Heart left ventricle (tissue), 16 donors: Measurements from ENCODE around the gene TUBA4A. TPM values are rescaled to one million over a fixed set of nuclear protein-coding genes. Genes with fewer than 3 reads are reported as not detected.

Experiments
- ATAC-seq, 4 donors: fragments of 200-7000 bp; cut with Tn5 transposase; one replicate each; pipeline ENCODE4 v1.9.1; 2020 to 2022; ENCODE audit warnings: moderate library complexity in 4 of 4, mild to moderate bottlenecking in 3 of 4, moderate number of reproducible peaks in 1 of 4
- DNase-seq, 5 donors: peaks; one replicate each; pipeline ENCODE4 v3.0.0-alpha.2; 2020
- H3K27ac ChIP-seq, 12 donors: fragments of 200-600 bp; sonication (generic) in 4 of 12; one replicate each; pipeline versions ENCODE4 v1.5.0 to v1.8.0; 2016 to 2022; ENCODE audit warnings: mild to moderate bottlenecking in 2 of 12
- H3K27me3 ChIP-seq, 9 donors: fragments of 200-600 bp; sonication (generic) in 2 of 9; one replicate each; pipeline versions ENCODE4 v1.5.1 to v1.8.0; 2016 to 2022; ENCODE audit warnings: mild to moderate bottlenecking in 3 of 9
- H3K36me3 ChIP-seq, 9 donors: fragments of 200-600 bp; sonication (generic) in 2 of 9; one replicate each; pipeline versions ENCODE4 v1.5.0 to v1.8.0; 2018 to 2022; ENCODE audit warnings: mild to moderate bottlenecking in 2 of 9
- H3K4me1 ChIP-seq, 12 donors: fragments of 200-600 bp; sonication (generic) in 4 of 12; one replicate each; pipeline versions ENCODE4 v1.5.0 to v1.8.0; 2016 to 2022; ENCODE audit warnings: mild to moderate bottlenecking in 3 of 12
- H3K4me3 ChIP-seq, 12 donors: fragments of 200-600 bp; sonication (generic) in 4 of 12; one replicate each; pipeline versions ENCODE4 v1.5.0 to v1.8.0; 2017 to 2022; ENCODE audit warnings: mild to moderate bottlenecking in 9 of 12, moderate library complexity in 4 of 12
- H3K9me3 ChIP-seq, 12 donors: fragments of 200-600 bp; sonication (generic) in 4 of 12; one replicate each; pipeline versions ENCODE4 v1.5.0 to v1.8.0; 2016 to 2022; ENCODE audit warnings: mild to moderate bottlenecking in 1 of 12
- POLR2A ChIP-seq, 2 donors: fragments of 450-650 bp; IDR thresholded peaks; one replicate each; pipeline ENCODE4 v1.6.1; 2017; ENCODE audit warnings: antibody characterized with exemption in 2 of 2, mild to moderate bottlenecking in 2 of 2, moderate library complexity in 2 of 2
- WGBS, 4 donors: extraction: QIAGEN DNeasy Blood & Tissue Kit in 2 of 4; methylation state at CpG; one replicate each; pipeline versions ENCODE4 v1.1.5 to v1.1.7; 2013 to 2018; 5-methylcytosine and 5-hydroxymethylcytosine counted together
- intact Hi-C, 10 donors: fragments of 100-400 bp; cut with DNase I; formaldehyde crosslinking; loops; one replicate each; pipeline versions ENCODE4 v1.11.1 to v1.14.2; 2022
- polyA plus RNA-seq, 2 donors: library from polyadenylated mRNA; stranded (reverse); fragments of 200-250 nt; gene quantifications; one replicate each; pipeline ENCODE4 v1.2.3, GENCODE V29; 2013
- total RNA-seq, 9 donors: library from RNA; depleted of rRNA in 2 of 9; stranded (reverse); fragments of >200 nt in 2 of 9; fragmentation: NEBNext Ultra II Directional in 3 of 9; extraction: Animal tissue kit (Norgen Biotek cat#: 25700) in 3 of 9; gene quantifications; one replicate each; pipeline versions ENCODE4 v1.1.0 to v1.2.4, GENCODE V29; 2016 to 2023
- TF ChIP-seq, protein P1 (sequence below), 12 donors: fragments of 200-600 bp; sonication (generic) in 4 of 12; IDR thresholded peaks; one replicate each; pipeline versions ENCODE4 v1.5.0 to v1.8.0; 2018 to 2022; ENCODE audit warnings: antibody characterized with exemption in 12 of 12, mild to moderate bottlenecking in 5 of 12
- donor health status: ischemic (EF 13 %, LVEDD 7.1; RV severe dilation, severe dysfunction).
- donor health status: healthy with polysubstance abuse.
- donor health status: DM: no; HTN: yes; CAD: no.
- donor health status: DM: no; HTN: no; CAD: no.
- donor health status: ischemic (EF 25% LVEDD 6.9; RV normal size, moderate dysfunction).
- donor health status: ischemic (EF 25% LVEDD 5.7; RV mildly dilated, moderate dysfunction).
- donor health status: healthy.
- donor health status: DM: yes; HTN: yes; CAD: no.
- donor health status: ischemic (EF 35%, LVEDD 5.7; RV mildly dilated, moderate dysfunction).
- donor health status: nonischemic (EF 11% LVEDD 7.7; RV severe dilation, severe dysfunction).
- donor health status: DM: yes; HTN: yes; CAD: no.
- donor health status: PGD.
- donor health status: ischemic (EF 29% LVEDD 5.4; RV normal size, mild dysfunction).
- donor health status: nonischemic (EF 23%, LVEDD 6.1; RV moderate dilation, normal function).

The TUBA4A gene
- total and polyA plus RNA-seq, 11 donors: 137 to 381 (median 193) TPM

DNA sequence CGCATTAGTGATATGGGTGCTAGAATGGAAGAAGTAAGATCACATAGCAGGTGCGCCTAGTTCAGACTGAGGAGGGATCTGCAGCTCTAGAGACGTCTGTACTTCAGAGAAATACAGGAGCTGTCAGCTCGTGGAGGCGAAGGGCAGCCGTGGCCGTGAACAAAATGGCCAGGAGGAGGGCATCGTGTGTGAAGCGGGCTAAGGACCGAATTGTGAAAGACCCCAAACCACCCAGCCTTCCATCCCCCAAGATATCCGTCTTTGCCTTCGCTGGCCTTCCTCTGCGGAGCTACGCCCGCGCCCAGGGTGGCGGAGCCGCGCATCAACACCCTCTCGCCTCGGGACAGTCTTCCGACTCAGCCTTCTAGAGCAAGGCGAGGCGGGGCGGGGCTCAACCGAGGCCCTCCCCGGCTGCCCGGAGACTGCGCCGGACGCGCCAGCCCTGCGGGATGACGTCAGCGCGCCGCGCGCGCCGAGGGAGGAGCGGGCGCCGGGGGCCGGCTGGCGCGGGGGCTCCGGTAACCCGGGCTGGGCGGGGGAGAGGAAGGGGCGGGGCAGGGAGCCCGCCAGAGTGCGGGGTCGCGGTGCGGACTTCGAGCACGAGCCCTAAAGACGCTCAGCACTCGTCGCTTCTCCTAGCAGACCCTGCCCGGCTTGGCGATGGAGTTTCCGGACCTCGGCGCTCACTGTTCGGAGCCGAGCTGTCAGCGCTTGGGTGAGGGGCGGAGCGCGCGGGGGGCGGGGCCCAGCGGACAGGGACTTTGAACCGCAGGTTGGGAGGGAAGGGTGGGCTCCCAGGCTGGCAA is 47.2 kb downstream of the TUBA4A start, which contains the start of gene ZFAND2B:
ZFAND2B (plus strand) TSS at position 455 of the 806 bp plus-strand sequence; CDS start at position 661, 206 bp downstream.
- ATAC-seq (peak; percentile 96 to 98 (median 98)), DNase-seq (peak; percentile 95 to 98 (median 96))
- Histone ChIP-seq H3K27ac (peak within 1 kb of the TSS; percentile 80 to 99 (median 96)), H3K4me1 (peaks cover 0 to 25% (median 17%) of the 10 kb centered on the region in 12 donors), H3K4me3 (peak within 1 kb of the TSS; percentile 36 to 95 (median 71)), H3K9me3 (no peaks in the 10 kb centered on the region), H3K27me3 (no peaks in the 10 kb centered on the region), H3K36me3 (peaks cover 0 to 37% (median 30%) of the 10 kb centered on the region in 9 donors)
- intact Hi-C loops: loop anchor here in 9 of 10 donors (1.0 to 5.0 kb wide), 9 partner anchors 23 to 46 kb away; partner anchors contain the start of genes NHEJ1 (in 4 of the 9), SLC23A3 (in 3 of the 9), RETREG2 (in 2 of the 9) and ANKZF1 (in 1 of the 9)
- 0 to 1% (median 1%) methylated on average over 24 to 76 of the region's 76 CpGs for WGBS, 4 donors
- TF ChIP-seq, protein P1, sequence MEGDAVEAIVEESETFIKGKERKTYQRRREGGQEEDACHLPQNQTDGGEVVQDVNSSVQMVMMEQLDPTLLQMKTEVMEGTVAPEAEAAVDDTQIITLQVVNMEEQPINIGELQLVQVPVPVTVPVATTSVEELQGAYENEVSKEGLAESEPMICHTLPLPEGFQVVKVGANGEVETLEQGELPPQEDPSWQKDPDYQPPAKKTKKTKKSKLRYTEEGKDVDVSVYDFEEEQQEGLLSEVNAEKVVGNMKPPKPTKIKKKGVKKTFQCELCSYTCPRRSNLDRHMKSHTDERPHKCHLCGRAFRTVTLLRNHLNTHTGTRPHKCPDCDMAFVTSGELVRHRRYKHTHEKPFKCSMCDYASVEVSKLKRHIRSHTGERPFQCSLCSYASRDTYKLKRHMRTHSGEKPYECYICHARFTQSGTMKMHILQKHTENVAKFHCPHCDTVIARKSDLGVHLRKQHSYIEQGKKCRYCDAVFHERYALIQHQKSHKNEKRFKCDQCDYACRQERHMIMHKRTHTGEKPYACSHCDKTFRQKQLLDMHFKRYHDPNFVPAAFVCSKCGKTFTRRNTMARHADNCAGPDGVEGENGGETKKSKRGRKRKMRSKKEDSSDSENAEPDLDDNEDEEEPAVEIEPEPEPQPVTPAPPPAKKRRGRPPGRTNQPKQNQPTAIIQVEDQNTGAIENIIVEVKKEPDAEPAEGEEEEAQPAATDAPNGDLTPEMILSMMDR (IDR thresholded peaks at IDR 0.05): peak in 2 of 12 donors; percentile 12 to 24
- TF ChIP-seq POLR2A (IDR thresholded peaks at IDR 0.05): peak; percentile 55 to 97

DNA sequence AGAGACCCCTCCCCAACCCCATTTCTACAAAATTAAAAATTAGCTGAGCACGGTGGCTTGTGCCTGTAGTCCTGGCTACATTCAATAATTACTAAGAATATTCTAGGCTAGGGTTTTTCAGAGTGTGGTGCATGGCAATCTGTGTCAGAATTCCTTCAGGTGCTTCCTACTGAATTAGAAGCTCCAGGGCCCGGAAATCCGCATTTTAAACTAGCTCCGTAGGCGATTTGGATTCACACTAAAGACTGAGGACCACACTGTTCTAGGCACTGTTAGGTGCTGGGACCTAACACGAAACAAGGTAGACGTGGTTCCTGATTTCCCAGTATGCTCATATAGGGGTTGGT is 47.8 kb downstream of the TUBA4A start:
- no peak for ATAC-seq
- peak overlapping the region in 11 of 12 donors; percentile 54 to 95 (median 72) for H3K4me3 ChIP-seq
- intact Hi-C loops: loop anchor here in 9 of 10 donors (1.0 to 5.0 kb wide), 10 partner anchors 23 to 45 kb away; partner anchors contain the start of genes NHEJ1 (in 4 of the 9), SLC23A3 (in 3 of the 9), RETREG2 (in 2 of the 9) and ANKZF1 (in 1 of the 9)
- DNase-seq: no peak
- H3K4me1 ChIP-seq: peaks cover 0 to 25% (median 17%) of the 10 kb centered on the region in 12 donors
- no peaks in the 10 kb centered on the region for H3K27me3 ChIP-seq
- peaks cover 0 to 33% (median 30%) of the 10 kb centered on the region in 9 donors for H3K36me3 ChIP-seq
- no peaks in the 10 kb centered on the region for H3K9me3 ChIP-seq
- TF ChIP-seq POLR2A (IDR thresholded peaks at IDR 0.05): no peak
- TF ChIP-seq, protein P1 (IDR thresholded peaks at IDR 0.05): no peak
- 20 to 22% (median 20%) methylated on average over 7 of the region's 7 CpGs for WGBS, 4 donors
- peak overlapping the region; percentile 80 to 99 (median 96) for H3K27ac ChIP-seq

DNA sequence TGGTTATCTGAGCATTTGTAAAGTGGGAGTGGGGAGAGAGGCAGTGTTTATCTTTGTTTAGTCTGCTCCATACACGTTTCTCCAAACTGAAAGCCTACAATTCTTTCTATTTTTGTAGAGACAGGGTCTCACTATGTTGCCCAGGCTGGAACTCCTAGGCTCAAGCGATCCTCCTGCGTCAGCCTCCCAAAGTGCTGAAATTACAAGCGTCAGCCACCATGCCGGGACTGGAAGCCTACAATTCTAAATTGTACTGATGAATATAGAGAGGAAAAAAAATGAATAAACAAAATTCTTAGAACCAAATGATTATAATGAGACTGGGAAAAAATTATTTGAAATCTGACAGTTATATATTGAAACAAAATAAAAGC is 48.6 kb downstream of the TUBA4A start:
- Histone ChIP-seq H3K27me3 (no peaks in the 10 kb centered on the region), H3K4me1 (peaks cover 0 to 25% (median 17%) of the 10 kb centered on the region in 12 donors), H3K4me3 (no peak overlapping the region), H3K36me3 (peaks cover 0 to 25% (median 23%) of the 10 kb centered on the region in 9 donors), H3K9me3 (no peaks in the 10 kb centered on the region), H3K27ac (no peak overlapping the region)
- intact Hi-C loops: loop anchor here in 7 of 10 donors (2.0 to 5.0 kb wide), 4 partner anchors 24 to 43 kb away; partner anchors contain the start of genes NHEJ1 (in 3 of the 7) and SLC23A3 (in 3 of the 7)
- ATAC-seq (no peak), DNase-seq (peak in 1 of 5 donors; percentile 2)
- WGBS, 4 donors: 84 to 89% (median 86%) methylated on average over 5 of the region's 5 CpGs
- TF ChIP-seq, protein P1 (IDR thresholded peaks at IDR 0.05): no peak
- no peak for TF ChIP-seq POLR2A (IDR thresholded peaks at IDR 0.05)
